GM12872 (cell line): ENCODE measurements around the gene RASGRP1.

ENCODE experiments used
- TF ChIP-seq, protein P1 (sequence below): IDR thresholded peaks from 3 replicates; pipeline ENCODE4 v1.5.1; 2011; ENCODE audit warnings: low read depth, mild to moderate bottlenecking, low read length, moderate library complexity; ENCODE audit not compliant: insufficient read depth

RASGRP1 gene

GRCh38 chr15:38565287-38565670, 665 bp upstream of the RASGRP1 start:
- TF ChIP-seq, protein P1, sequence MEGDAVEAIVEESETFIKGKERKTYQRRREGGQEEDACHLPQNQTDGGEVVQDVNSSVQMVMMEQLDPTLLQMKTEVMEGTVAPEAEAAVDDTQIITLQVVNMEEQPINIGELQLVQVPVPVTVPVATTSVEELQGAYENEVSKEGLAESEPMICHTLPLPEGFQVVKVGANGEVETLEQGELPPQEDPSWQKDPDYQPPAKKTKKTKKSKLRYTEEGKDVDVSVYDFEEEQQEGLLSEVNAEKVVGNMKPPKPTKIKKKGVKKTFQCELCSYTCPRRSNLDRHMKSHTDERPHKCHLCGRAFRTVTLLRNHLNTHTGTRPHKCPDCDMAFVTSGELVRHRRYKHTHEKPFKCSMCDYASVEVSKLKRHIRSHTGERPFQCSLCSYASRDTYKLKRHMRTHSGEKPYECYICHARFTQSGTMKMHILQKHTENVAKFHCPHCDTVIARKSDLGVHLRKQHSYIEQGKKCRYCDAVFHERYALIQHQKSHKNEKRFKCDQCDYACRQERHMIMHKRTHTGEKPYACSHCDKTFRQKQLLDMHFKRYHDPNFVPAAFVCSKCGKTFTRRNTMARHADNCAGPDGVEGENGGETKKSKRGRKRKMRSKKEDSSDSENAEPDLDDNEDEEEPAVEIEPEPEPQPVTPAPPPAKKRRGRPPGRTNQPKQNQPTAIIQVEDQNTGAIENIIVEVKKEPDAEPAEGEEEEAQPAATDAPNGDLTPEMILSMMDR = no peak

GRCh38 chr15:38563723-38564519, 693 bp downstream of the RASGRP1 start:
- TF ChIP-seq, protein P1 = peak; percentile 92

- TF ChIP-seq, protein P1 = 0 out of 3 replicates have a peak, but pooled peaks have one; percentile 12
Observed at GRCh38 chr15:38562278-38562677, 2.3 kb downstream of the RASGRP1 start.

GRCh38 chr15:38560456-38560926, 4.1 kb downstream of the RASGRP1 start:
- TF ChIP-seq, protein P1 = no peak

DNA sequence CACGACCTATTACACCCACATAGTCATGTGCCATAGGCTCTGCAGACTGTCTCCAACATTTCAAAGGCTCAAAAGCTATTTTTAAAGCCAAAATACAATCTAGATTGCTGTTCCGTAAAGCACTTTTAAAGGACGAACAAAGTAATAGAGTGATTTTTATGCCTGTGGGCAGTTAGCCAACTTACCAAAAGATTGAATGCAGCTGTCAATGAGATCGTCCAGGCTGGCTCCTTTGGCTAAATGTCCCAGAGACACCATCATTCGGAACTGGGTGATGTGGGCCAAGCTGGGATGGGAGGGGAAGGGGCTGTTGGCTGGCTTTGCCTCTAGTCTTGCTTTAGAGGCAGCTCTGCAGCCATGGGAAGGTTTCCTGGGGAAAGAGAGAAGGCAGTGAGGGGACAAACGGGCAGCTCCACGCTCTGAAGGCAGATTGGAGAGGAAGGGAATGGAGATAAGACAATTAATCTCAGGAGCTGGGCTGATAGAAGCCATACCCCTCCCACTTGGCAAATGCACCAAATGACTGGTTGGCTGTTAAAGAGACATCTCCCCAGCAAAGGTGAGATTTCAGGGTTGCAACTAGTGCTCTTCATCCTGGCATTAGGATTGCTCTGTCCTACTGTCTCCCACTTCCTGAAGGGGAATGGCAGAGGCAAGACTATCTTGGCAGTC, 4.8 kb downstream of the RASGRP1 start:
- TF ChIP-seq, protein P1 = no peak

- TF ChIP-seq, protein P1 = no peak
Observed at GRCh38 chr15:38559131-38559530, 5.5 kb downstream of the RASGRP1 start.

DNA sequence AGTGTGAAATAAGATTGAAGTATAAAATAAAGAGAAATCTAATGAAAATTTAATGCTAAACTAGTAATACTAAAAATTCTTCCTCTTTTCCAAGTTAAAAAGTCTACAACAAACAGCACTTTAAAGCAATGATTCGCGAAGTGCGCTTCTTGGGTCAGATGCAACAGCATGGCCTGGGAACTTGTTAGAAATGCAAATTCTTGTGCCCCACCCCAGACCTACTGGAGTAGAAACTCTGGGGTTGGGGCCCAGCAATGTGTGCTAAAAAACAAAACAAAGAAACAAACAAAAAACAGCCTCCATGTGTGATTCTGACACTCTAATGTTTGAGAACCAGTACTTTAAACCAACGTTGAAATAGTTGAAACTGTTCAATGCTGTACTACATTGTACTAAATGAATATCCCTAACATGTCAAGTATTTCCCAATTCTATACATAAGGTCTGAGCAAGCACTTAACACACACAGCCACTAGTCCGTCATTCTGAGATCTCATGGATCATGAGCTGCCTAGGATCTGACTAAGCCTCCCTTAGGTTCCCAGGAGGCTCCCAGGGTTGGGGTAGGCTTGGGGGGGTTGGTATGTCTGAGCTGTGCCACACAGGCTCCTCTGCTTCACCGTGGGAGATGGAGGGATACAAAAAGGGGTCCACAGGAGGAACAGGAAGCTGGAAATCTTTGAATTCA, 6.1 kb downstream of the RASGRP1 start:
- TF ChIP-seq, protein P1 = no peak
